Mammary epithelial cell (primary cell): ENCODE measurements around the gene POC1B.

Experiments
- CTCF ChIP-seq, 2 donors: IDR thresholded peaks in 1 of 2; conservative IDR thresholded peaks in 1 of 2; 2 replicates each; pipeline ENCODE4 v1.5.1; 2011 to 2012; ENCODE audit warnings: inconsistent platforms in 2 of 2, low read length in 2 of 2, mild to moderate bottlenecking in 2 of 2, control low read depth in 1 of 2, low read depth in 1 of 2; ENCODE audit not compliant: insufficient read depth in 1 of 2; ENCODE audit errors: extremely low read depth in 1 of 2
- EZH2 ChIP-seq: IDR thresholded peaks from 2 replicates; pipeline ENCODE4 v1.6.1; 2012; ENCODE audit warnings: low read length, inconsistent platforms, borderline replicate concordance

- TF ChIP-seq CTCF (conservative IDR thresholded peaks at IDR 0.05 in 1 of 2, IDR thresholded peaks at IDR 0.05 in 1 of 2; ENCODE audit: extremely low read depth in 1 of 2, insufficient read depth in 1 of 2, low read depth in 1 of 2, low read length in 2 of 2) (no peak), EZH2 (no peak)
Measured at GRCh38 chr12:89379148-89379838, 146.6 kb downstream of the POC1B start.
